Measurements from ENCODE around the gene ATAD3B.
"Not testable (repeated sequence)": the region's sequence is repeated elsewhere in the genome, so short reads cannot be mapped to it uniquely, and the experiment has no call there.

Gene ATAD3B

DNA sequence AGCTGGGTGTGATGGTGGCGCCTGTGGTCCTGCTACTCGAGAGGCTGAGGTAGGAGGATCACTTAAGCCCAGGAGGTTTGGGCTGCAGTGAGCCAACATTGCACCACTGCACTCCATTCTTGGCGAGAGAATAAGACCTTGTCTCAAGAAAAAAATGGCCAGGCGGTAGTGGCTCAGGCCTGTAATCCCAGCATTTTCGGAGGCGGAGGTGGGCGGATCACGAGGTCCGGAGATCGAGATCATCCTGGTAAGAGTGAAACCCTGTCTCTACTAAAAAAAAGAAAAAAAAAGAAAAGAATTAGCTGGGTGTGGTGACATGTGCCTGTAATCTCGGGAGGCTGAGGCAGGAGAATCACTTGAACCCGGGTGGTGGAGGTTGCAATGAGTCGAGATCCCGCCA, 11.3 kb downstream of the ATAD3B start:
- DNase-seq (ENCODE audit: low read depth), result no peak

DNA sequence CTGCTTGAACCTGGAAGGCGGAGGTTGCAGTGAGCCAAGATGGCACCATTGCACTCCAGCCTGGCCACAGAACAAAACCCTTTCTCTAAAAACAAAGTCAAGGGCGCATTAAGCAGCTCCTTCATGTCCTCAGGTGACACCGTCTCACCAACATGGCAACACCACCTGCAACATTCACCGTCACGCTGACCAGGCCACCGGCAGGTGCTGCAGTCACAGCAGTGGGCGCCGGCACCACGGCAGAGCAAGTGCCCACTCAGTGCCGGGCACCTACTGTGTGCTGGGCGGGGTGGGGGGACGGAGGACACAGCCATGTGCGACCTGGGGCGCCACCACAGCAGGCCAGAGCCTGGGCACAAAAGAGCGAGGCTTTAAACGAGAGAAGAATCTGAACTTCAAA, 12.1 kb downstream of the ATAD3B start:
- DNase-seq (ENCODE audit: low read depth), result no peak

DNA sequence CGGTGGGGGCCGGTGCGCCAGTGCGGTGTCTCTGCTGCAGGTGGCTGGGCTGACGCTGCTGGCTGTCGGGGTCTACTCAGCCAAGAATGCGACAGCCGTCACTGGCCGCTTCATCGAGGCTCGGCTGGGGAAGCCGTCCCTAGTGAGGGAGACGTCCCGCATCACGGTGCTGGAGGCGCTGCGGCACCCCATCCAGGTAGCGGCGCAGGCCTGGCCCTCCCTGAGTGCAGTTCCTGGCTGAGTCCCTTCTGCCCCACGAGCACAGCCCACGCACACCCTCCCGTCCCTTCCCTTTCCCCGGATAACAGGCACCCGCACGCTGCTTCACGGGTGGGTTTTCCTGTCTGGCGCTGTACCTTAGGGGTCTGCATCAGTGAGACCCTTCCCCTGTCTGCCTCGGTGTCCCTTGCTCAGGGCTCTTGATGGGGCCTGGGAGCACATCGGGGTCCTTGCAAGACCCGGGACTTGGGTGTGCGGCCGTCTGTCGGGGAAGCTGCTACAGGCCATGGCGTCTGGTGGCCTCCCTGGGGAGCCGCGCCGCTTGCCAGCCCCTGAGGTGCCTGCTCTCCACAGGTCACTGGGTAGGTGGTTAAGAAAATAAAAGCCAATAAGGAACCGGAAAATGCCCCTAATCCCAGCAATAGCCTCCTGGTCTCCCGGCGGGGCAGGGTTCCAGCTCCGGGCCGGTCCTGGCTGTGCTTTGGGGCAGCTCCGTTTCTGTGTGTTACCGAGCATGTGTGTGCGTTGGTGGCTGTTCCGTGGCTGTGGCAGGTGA, 13.6 kb downstream of the ATAD3B start:
- DNase-seq (ENCODE audit: low read depth), result not testable (repeated sequence)

DNA sequence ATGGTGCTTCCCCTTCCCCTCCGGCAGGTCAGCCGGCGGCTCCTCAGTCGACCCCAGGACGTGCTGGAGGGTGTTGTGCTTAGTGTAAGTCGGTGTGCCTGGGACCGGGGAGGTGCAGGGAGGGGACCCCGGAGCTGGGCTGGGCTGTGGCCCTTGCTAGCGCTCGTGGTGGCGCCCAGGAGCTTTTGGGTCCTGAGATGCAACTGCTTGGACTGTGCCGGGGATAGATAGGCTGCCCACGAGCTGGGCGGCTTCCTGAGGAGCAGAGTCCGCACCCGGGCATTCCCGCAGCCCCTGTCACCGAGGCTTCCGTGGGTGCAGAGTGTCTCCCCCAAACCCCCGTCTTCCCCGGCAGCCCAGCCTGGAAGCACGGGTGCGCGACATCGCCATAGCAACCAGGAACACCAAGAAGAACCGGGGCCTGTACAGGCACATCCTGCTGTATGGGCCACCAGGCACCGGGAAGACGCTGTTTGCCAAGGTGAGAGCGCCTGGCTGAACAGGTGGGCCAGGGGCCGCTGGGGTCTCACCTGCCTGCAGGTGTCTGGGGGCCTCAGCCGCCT, 14.3 kb downstream of the ATAD3B start:
- not testable (repeated sequence) for DNase-seq (ENCODE audit: low read depth)

DNA sequence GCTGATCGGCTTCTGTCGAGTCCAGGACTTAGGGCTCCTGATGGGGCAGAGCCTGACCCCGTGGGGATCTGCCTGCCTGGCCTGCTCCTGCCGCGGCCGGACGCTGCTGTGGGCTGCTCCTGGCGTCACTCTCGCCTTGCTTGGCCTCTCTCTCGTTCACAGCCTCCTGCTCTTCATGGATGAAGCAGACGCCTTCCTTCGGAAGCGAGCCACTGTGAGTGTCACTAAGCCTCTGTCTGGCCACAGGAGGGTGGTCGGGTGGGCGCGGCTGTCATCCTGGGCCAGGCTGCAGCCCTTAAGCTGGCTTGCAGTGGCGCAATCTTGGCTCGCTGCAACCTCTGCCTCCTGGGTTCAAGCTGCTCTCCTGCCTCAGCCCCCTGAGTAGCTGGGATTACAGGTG, 16.1 kb downstream of the ATAD3B start:
- no peak for DNase-seq (ENCODE audit: low read depth)

DNA sequence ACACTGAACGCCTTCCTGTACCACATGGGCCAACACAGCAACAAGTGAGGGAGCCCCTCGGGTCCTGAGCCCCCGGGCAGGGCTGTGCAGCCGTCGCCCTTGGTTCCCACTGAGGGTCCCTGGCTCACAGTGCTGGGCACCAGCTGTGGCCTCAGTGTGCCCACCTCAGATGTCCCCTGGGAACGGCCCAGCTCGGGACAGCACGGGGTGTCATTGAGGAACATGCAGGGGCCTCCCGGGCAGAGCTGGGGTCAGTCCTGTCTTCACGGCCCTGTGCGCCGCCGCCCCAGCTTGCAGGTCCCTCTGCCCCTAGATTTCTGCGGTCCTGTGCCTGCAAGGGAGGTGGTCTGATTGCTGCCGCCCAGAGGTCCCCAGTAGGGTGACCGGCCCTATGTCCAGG, 17.7 kb downstream of the ATAD3B start:
- no peak for DNase-seq (ENCODE audit: low read depth)

DNA sequence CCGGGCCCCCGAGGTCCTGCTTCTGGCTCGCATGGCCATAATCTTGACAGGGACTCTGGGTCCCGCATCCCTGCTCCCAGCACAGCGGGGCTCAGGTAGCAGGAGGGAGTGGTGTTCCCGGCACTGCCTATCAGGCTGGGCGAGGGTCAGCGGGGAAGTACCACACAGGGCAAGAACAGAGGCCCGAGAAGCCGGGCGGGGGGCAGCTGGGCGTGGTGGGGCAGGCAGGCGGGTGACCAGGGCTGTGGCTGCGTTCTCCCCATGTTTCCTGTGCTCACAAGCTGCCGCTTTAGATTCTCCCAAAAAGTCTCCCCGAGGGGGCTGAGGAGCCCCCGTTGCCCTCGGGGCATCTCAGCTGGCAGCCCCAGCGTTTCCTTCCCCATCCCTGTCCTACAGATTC, 18.3 kb downstream of the ATAD3B start:
- no peak for DNase-seq (ENCODE audit: low read depth)

DNA sequence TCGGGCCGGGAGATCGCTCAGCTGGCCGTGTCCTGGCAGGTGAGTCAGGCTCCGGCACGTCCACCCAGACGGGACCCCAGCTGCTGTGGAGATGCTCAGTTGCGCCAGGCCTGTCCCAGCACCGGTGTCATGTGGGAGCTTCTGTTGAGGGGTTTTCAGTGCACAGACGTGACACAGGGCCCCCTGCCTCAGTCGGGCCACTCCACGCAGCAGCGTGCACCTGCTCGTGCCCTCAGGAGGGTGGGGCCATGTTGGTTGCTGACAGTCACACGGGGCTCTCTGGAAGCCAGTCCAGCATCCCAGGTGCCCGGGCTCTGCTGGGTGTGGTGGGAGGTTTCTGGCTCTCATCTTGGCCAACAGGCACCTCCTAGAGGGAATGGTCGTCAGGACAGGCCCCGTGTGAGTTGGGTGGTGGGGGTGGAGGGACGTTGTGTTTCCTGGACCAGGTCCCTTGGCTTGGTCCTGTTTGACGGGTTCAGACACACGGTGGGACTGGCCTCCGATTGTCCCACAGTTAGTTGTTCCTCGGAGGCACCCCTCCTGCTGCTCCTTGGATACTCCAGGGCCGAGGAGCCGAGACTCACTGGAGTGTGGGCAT, 19.2 kb downstream of the ATAD3B start:
- DNase-seq (ENCODE audit: low read depth), result no peak

DNA sequence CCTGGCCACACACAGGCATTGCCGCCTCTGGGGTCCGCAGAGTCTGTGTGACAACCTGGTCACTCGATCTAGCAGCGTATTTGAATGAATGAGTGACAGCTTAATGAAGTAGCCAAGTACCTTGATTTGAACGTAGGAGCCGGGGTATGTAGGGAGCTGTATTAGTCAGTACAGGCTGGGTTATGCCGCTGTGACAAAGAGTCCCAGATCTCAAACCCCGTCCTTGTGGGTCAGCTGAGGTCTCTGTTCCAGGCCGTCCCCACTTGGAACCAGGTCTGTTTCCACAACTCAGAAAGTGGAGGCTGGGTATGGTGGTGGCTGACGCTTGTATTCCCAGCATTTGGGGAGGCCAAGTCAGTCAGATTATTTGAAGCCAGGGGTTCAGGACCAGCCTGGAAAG, 20.0 kb downstream of the ATAD3B start:
- no peak for DNase-seq (ENCODE audit: low read depth)

DNA sequence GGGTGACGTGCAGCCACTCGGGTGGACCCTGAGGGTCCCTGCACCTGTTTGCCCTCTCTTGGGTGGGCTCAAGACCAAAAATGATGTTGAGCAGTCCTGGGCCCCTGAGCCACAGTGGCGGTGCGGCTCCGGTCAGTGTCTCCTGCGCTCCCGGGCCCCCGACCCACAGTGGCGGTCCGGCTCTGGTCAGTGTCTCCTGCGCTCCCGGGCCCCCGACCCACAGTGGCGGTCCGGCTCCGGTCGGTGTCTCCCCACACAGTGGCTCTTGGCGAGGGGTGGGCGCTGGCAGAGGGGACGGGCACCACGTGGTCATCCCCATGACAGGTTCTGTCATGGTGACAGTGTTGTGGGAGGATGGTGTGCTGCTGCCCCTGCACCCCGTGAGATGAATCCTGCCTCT, 22.7 kb downstream of the ATAD3B start:
- DNase-seq (ENCODE audit: low read depth), result not testable (repeated sequence)

DNA sequence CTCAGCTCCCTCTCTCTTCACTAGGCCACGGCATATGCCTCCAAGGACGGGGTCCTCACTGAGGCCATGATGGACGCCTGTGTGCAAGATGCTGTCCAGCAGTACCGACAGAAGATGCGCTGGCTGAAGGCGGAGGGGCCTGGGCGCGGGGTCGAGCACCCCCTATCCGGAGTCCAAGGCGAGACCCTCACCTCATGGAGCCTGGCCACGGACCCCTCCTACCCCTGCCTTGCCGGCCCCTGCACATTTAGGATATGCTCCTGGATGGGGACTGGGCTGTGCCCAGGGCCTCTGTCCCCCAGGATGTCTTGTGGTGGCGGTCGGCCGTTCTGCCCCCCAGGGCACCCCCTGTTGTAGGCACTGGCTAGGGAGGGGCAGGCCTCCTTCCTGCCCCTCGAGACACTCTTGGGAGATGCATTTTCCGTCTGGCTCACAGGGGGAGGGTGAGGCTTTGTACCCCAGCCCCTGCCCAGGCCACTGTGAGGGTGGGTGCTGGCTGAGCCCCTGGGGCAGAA, 24.0 kb downstream of the ATAD3B start:
- not testable (repeated sequence) for DNase-seq (ENCODE audit: low read depth)

DNA sequence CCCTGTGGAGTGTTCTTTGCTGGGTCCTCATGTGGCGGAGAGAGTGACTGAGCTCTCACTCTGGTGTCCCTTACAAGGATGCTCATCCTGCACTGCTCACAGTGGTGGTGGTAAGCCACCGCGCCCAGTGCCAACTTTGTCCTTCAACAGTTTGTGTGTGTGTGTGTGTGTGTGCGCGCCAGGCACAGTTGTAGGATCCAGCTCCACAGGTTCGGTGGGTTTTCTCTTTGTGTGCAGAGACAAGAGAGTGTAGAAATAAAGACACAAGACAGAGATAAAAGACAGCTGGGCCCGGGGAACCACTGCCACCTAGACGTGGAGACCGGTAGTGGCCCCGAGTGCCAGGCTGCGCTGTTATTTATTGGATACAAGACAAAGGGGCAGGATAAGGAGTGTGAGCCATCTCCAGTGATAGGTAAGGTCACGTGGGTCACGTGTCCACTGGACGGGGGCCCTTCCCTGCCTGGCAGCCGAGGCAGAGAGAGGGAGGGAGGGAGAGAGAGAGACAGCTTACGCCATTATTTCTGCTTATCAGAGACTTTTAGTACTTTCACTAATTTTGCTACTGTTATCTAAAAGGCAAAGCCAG, 33.3 kb downstream of the ATAD3B start:
- DNase-seq (ENCODE audit: low read depth), result peak; percentile 51

DNA sequence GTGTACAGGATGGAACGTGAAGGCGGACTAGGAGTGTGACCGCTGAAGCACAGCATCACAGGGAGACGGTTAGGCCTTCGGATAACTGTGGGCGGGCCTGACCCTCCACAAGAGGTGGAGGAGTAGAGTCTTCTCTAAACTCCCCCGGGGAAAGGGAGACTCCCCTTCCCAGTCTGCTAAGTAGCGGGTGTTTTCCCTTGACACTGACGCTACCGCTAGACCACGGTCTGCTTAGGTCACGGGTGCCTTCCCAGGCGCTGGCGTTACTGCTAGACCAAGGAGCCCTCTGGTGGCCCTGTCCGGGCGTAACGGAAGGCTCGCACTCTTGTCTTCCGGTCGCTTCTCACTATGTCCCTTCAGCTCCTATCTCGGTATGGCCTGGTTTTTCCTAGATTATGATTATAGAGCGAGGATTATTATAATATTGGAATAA, 33.8 kb downstream of the ATAD3B start:
- not testable (repeated sequence) for DNase-seq (ENCODE audit: low read depth)

DNA sequence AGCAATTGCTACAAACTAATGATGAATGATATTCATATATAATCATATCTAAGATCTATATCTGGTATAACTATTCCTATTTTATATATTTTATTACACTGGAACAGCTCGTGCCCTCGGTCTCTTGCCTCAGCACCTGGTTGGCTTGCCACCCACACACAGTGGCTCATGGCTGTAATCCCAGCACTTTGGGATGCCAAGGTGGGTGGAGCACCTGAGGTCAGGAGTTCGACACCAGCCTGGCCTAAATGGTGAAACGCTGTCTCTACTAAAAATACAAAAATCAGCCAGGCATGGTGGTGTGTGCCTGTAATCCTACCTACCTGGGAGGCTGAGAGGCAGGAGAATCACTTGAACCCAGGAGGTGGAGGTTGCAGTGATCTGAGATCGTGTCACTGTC, 34.2 kb downstream of the ATAD3B start:
- DNase-seq (ENCODE audit: low read depth), result not testable (repeated sequence)

DNA sequence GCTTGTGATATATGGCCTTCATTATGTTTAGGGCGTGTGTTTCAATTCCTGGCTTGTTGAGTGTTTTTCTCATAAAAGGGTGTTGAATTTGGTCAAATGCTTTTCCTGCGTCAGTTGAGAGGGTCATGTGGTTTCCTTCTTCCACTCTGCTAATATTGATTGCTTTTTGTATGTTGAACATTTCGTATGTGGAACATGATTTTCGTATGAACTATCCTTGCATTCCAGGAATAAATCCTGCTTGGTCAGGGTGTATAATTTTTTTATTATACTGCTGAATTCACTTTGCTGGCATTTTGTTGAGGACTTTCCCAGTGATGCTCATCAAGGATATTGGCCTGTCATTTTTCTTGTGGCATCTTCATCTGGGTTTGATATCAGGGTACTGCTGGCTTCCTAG, 35.7 kb downstream of the ATAD3B start:
- DNase-seq (ENCODE audit: low read depth), result no peak

DNA sequence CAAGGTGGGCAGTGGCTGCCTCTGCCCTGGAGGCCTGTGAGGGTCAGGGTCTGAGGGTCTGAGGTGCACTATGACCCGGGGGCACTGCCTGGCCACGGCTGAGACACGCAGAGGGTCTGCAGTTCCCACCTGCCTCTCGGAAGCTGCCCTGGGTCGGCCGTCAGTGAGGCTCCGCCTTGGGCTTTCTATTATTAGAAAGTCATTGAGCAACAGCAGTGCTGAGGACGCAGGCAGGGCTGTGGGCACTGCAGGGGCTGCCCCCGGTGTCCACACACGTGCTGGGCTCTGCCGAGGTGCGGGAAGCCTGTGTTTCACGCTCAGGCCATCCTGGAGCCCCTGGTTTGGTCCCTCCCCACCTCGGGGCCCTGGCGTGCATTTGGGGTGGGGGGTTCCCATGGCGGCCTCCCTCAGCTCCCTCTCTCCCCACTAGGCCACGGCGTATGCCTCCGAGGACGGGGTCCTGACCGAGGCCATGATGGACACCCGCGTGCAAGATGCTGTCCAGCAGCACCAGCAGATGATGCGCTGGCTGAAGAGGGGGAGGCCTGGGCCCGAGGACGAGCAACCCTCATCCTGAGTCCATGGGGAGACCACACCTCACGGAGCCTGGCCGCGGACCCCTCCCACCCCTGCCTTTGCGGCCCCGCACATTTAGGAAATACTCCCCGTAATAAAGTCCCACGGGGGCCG, 37.4 kb downstream of the ATAD3B start:
- not testable (repeated sequence) for DNase-seq (ENCODE audit: low read depth)

DNA sequence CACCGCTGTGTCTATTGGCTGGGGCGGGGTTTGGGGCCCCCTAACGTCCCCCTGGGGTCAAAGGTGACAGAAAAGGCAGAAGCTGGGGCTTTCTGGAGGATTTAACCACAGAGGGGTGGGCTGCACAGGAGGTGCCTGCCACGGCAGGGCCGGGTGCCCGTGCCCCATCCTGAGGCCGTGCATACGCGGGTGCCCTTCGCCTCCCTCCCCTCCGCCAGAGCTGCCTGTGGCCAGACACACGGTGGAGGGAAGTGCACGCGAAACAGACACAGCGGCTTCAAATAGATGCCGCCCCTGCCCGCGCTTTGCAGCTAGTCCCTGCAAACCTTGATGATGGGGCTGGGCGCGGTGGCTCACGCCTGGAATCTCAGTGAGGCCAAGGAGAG, 37.9 kb downstream of the ATAD3B start:
- not testable (repeated sequence) for DNase-seq (ENCODE audit: low read depth)

DNA sequence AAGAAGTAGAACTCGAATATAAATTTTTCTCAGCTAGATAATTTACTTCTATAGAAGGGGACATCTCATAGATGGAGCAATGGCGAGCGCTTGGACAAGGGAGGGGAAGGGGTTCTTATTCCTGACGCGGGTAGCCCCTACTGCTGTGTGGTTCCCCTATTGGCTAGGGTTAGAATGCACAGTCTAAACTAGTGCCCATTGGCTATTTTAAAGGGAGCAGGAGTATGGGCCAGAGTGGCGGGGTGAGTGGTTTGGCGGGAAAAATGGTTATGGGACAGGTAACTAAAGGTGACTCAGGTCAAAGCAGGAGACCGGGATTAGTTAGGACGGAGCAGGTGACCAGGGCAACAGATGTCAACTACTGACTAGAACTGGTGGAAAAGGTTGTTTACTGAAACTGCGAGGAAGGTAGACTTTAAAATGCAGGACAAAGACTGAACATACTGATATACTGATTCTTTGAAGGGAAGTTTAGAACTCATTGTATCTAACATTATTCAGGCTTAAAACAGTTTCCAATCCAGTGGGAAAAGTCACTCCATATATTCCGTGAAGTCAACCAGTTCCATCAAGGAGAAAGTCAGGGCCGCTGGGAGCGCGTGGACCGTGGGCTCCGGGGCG, 39.5 kb downstream of the ATAD3B start:
- no peak for DNase-seq (ENCODE audit: low read depth)

DNA sequence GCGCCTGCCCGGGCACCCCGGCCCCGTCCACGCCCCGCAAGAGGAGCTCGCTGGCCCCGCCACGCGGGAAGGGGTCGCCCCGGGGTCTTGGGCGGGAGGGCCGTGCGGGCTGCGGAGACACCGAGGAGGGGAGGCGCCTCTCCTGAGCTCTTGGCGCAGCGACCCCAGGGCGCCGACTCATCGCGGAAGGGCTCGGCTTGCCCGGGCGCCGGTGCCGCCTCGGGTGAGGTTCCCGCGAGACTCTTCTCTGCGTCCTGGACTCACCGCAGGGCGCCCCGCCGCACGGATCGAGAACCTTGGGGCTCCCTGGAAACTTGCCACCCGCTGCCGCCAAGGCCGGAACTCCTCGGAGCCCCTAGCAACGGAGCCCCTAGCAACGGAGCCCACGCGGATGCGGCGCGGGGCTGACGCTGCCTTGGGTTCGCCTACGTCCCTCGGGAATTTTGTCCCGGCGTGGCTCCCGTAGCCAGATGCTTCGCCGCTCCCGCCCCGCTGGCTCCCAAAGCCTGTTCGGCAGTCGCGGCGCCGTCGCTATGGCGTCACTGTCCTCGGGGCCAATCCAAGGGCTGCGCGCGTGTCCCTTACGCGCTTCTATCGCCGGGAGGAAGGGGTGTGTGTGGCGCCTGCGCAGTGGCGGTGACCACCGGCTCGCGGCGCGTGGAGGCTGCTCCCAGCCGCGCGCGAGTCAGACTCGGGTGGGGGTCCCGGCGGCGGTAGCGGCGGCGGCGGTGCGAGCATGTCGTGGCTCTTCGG, 40.1 kb downstream of the ATAD3B start, which contains the start of gene ATAD3A:
ATAD3A (plus strand) TSS at position 630 of the 753 bp plus-strand sequence; CDS start at position 737, 107 bp downstream.
- DNase-seq (ENCODE audit: low read depth), result peak; percentile 91

DNA sequence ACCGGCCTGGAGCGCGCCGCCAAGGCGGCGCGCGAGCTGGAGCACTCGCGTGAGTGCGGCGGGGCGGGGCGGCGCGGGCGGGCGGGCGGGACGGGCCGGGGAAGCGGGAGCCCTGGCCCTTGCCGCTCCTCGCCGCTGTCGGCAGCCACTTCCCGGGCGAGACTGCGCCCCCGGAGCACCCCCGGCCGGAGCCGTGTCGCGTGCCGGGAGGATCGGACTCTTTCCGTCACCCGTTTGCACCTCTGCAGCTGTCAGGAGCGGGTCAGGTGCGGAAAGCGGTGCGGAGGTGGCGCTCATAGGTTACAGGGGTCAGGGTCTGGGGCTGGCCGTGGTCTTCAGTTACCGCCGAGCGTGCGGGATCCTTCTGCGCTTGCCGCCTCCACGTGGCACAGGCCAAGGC, 40.9 kb downstream of the ATAD3B start:
- DNase-seq (ENCODE audit: low read depth), result not testable (repeated sequence)

DNA sequence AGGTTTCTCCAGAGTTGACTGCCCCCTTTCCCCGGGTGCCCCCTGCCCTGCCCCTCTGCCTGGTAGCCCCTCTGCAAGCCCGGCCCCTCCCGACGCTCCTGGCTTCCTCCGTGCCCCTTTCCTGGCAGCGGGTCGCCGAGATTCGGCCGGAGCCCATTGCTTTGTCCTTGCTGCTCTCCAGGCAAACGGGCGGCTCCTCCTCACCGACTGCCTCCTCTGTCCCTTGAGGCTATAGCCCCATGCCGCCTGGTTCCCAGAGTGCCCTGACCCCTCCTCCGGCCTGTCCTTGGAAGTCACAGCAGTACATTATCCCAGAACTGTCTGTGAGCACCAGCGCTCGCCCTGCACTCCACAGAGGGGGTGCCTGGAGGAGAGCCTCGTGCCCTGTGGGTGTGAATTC, 42.1 kb downstream of the ATAD3B start:
- DNase-seq (ENCODE audit: low read depth), result not testable (repeated sequence)
